GM12873 (cell line): ENCODE measurements around the gene CSH1.
"Not testable (repeated sequence)": the region's sequence is repeated elsewhere in the genome, so short reads cannot be mapped to it uniquely, and the experiment has no call there.

Source experiments
- CTCF ChIP-seq: IDR thresholded peaks from 2 replicates; pipeline ENCODE4 v1.5.1; 2012; ENCODE audit warnings: low read depth, mild to moderate bottlenecking, moderate library complexity, low read length, control low read depth; ENCODE audit not compliant: insufficient read depth; ENCODE audit errors: missing control alignments

The CSH1 gene

GRCh38 chr17:63889026-63889848 is 7.1 kb downstream of the CSH1 start:
- peak; percentile 62 for TF ChIP-seq CTCF

- TF ChIP-seq CTCF = peak; percentile 81
These were observed 14.3 kb downstream of the CSH1 start, which contains the start of gene GH2 for GRCh38 chr17:63881935-63882601. Gene GH2, minus strand, starts transcription at chr17:63881944. Its CDS starts 143 bp downstream, at chr17:63881801.

- TF ChIP-seq CTCF = no peak
These were observed 15.7 kb downstream of the CSH1 start for GRCh38 chr17:63880706-63881105.

- TF ChIP-seq CTCF = not testable (repeated sequence)
These were observed 22.8 kb downstream of the CSH1 start, which contains the start of gene CSH2 for GRCh38 chr17:63873577-63873976. Gene CSH2, minus strand, starts transcription at chr17:63873677. Its CDS starts 63 bp downstream, at chr17:63873614.

GRCh38 chr17:63869491-63870291 is 26.7 kb downstream of the CSH1 start:
- peak; percentile 39 for TF ChIP-seq CTCF

- TF ChIP-seq CTCF = peak; percentile 25
These were observed 29.7 kb downstream of the CSH1 start for GRCh38 chr17:63866625-63867024.
